Thoracic aorta (tissue), 2 donors: ENCODE data around the gene ABCA3. TPM values are rescaled to one million over a fixed set of nuclear protein-coding genes. Genes with fewer than 3 reads are reported as not detected.

ENCODE experiments used
- ATAC-seq: fragments of 150-250 bp; one replicate; pipeline ENCODE4 v1.8.0; 2017; ENCODE audit warnings: low read depth; ENCODE audit not compliant: insufficient number of reproducible peaks, low FRiP score
- DNase-seq: peaks from one replicate; pipeline ENCODE4 v3.0.0-alpha.2; 2020; ENCODE audit warnings: low spot score
- H3K27ac ChIP-seq, 2 donors: fragments of 200-600 bp; sonication (generic); 1 replicate in 1 of 2; 2 replicates in 1 of 2; pipeline ENCODE4 v1.5.1; 2016; ENCODE audit warnings: mild to moderate bottlenecking in 2 of 2, moderate library complexity in 2 of 2
- H3K27me3 ChIP-seq: fragments of 200-600 bp; sonication (generic); replicated peaks from 2 replicates; pipeline ENCODE4 v1.6.0; 2016; ENCODE audit warnings: mild to moderate bottlenecking; ENCODE audit not compliant: insufficient read depth
- H3K36me3 ChIP-seq: fragments of 200-600 bp; sonication (generic); one replicate; pipeline ENCODE4 v1.5.1; 2016
- H3K4me1 ChIP-seq, 2 donors: fragments of 200-600 bp; sonication (generic); 1 replicate in 1 of 2; 2 replicates in 1 of 2; pipeline versions ENCODE4 v1.5.1 to v1.6.0; 2016; ENCODE audit warnings: low read depth in 2 of 2, mild to moderate bottlenecking in 1 of 2; ENCODE audit not compliant: control insufficient read depth in 1 of 2
- H3K4me3 ChIP-seq: fragments of 200-600 bp; sonication (generic); 2 replicates; pipeline ENCODE4 v1.5.1; 2016; ENCODE audit warnings: mild to moderate bottlenecking
- H3K9me3 ChIP-seq: fragments of 200-600 bp; sonication (generic); 2 replicates; pipeline ENCODE4 v1.5.1; 2016
- total RNA-seq, 2 donors: library from RNA; depleted of rRNA; stranded (reverse); fragments of >200 nt; gene quantifications; one replicate each; pipeline versions ENCODE4 v1.1.0 to v1.2.3, GENCODE V29; 2016
- TF ChIP-seq, protein P1 (sequence below): fragments of 200-600 bp; sonication (generic); IDR thresholded peaks from one replicate; pipeline ENCODE4 v1.5.1; 2019; ENCODE audit warnings: antibody characterized with exemption

ABCA3 gene
- total RNA-seq, 2 donors from 2014 or later: 16.4 to 25.2 TPM

DNA sequence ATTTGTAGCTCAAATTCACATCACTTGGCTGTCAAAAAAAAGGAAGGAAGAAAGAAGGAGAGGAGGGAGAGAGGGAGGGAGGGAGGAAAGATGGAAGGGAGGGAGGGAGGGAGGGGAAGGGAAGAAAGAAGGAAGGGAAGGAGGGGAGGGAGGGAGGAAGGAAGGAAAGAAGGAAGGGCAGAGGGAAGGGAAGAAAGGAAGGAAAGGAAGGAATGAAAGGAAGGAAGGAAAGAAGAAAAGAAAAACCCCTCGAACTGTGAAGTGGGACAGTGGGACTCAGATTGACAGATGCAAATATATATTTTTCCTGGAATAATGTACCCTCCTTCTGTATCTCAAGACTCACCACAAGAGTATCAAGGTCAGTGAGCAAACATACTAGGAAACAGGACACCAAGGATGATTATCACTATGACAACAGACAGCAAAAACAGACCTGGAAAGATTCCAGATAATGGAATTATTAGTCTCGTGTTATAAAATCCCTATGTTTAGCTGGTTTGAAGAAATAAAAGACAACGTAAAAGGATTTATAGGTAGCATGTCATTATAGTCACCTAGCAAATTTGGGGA lies 24.2 kb upstream of the ABCA3 start:
- TF ChIP-seq, protein P1, sequence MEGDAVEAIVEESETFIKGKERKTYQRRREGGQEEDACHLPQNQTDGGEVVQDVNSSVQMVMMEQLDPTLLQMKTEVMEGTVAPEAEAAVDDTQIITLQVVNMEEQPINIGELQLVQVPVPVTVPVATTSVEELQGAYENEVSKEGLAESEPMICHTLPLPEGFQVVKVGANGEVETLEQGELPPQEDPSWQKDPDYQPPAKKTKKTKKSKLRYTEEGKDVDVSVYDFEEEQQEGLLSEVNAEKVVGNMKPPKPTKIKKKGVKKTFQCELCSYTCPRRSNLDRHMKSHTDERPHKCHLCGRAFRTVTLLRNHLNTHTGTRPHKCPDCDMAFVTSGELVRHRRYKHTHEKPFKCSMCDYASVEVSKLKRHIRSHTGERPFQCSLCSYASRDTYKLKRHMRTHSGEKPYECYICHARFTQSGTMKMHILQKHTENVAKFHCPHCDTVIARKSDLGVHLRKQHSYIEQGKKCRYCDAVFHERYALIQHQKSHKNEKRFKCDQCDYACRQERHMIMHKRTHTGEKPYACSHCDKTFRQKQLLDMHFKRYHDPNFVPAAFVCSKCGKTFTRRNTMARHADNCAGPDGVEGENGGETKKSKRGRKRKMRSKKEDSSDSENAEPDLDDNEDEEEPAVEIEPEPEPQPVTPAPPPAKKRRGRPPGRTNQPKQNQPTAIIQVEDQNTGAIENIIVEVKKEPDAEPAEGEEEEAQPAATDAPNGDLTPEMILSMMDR: no peak
- H3K27ac ChIP-seq: no peak overlapping the region

DNA sequence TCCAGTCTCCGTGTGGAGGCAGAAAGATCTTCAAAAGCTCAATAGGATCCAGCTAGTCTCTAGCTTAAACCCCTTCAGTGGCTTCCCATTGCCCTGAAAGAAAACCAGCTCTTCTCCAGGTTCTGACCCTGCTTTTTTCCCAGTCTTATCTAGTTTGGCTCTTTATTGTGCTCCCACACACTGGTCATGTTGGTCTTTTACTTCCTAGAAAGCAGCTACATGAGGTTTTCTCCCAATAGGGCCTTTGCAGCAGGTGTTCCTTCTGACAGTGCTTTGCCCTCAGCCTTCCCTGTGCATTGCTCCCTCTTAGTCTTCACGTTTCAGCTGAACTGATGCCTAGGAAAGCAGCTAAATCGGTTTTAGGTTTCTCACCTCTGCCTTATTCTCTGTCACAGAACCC lies 21.7 kb upstream of the ABCA3 start:
- Histone ChIP-seq H3K27ac (no peak overlapping the region), H3K27me3 (peaks cover 4% of the 10 kb centered on the region), H3K36me3 (no peaks in the 10 kb centered on the region), H3K4me1 (no peaks in the 10 kb centered on the region), H3K4me3 (no peak overlapping the region), H3K9me3 (no peaks in the 10 kb centered on the region)
- ATAC-seq (no peak), DNase-seq (no peak)
- TF ChIP-seq, protein P1: no peak

More for the DNA sequence above, 24.2 kb upstream of the ABCA3 start:
- DNase-seq: no peak
- H3K27me3 ChIP-seq: no peaks in the 10 kb centered on the region
- ATAC-seq: no peak
- H3K9me3 ChIP-seq: no peaks in the 10 kb centered on the region
- no peaks in the 10 kb centered on the region for H3K36me3 ChIP-seq
- H3K4me1 ChIP-seq: no peaks in the 10 kb centered on the region
- no peak overlapping the region for H3K4me3 ChIP-seq

DNA sequence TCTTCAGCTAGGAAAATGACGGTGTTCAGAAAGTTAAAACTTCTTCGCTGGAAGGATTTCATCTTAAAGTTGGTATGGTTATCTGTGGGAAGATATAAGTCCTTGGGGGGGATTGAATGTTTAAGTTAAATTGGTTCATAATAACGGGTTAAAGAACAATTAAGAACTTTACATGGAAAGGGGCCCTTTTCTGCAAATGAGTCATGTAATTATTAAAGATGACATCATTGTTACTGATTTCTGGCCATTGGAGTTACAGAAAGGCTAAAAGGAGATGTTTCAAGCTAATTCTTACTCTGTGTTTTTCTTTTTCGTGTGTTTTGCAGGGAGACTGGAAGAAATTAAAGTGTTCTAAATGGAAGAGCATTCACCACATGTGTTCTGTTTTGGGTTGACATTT lies 20.6 kb upstream of the ABCA3 start:
- H3K36me3 ChIP-seq: no peaks in the 10 kb centered on the region
- no peak overlapping the region for H3K4me3 ChIP-seq
- TF ChIP-seq, protein P1: no peak
- no peaks in the 10 kb centered on the region for H3K9me3 ChIP-seq
- ATAC-seq (no peak), DNase-seq (no peak)
- H3K27ac ChIP-seq: no peak overlapping the region
- H3K4me1 ChIP-seq: no peaks in the 10 kb centered on the region
- peaks cover 4% of the 10 kb centered on the region for H3K27me3 ChIP-seq

DNA sequence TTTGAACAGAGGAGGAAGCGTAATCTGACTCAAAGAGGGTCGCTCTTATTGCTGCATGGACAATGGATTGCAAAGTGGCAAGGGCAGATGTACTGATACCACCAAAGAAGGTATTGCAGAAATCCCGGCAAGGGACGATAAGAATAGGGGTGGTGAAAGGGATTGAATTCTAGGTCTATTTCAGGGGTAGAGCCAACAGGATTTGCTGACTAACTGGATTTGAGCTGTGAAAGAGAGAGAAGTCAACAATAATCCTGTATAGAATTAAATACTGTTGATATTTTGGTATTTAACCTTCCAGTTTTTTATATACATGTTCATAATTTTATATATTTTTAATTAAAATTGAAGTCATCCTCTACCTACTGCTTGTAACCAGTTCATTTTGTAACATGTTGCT lies 19.4 kb upstream of the ABCA3 start:
- no peak for DNase-seq
- Histone ChIP-seq H3K36me3 (no peaks in the 10 kb centered on the region), H3K4me3 (no peak overlapping the region), H3K27ac (no peak overlapping the region), H3K9me3 (no peaks in the 10 kb centered on the region), H3K27me3 (peaks cover 4% of the 10 kb centered on the region), H3K4me1 (no peaks in the 10 kb centered on the region)
- no peak for ATAC-seq
- TF ChIP-seq, protein P1: no peak

- H3K27ac ChIP-seq: no peak overlapping the region
- no peak for ATAC-seq
- no peaks in the 10 kb centered on the region for H3K4me1 ChIP-seq
- H3K27me3 ChIP-seq: peaks cover 4% of the 10 kb centered on the region
- no peaks in the 10 kb centered on the region for H3K9me3 ChIP-seq
- TF ChIP-seq, protein P1: no peak
- H3K4me3 ChIP-seq: no peak overlapping the region
- no peak for DNase-seq
- no peaks in the 10 kb centered on the region for H3K36me3 ChIP-seq
These were observed 18.3 kb upstream of the ABCA3 start for GRCh38 chr16:2358811-2359210.
